Trophoblast cell (in vitro differentiated cells and primary cell): ENCODE data around the gene IFI35.

ENCODE experiments used
- DNase-seq, 2 donors: peaks; one replicate each; pipeline ENCODE4 v3.0.0-alpha.2; 2016
- H2AFZ ChIP-seq: 2 replicates; pipeline ENCODE4 v1.6.1; 2013; ENCODE audit warnings: low read length, moderate library complexity, mild to moderate bottlenecking; ENCODE audit not compliant: insufficient read depth, poor library complexity
- H2AK5ac ChIP-seq: 2 replicates; pipeline ENCODE4 v1.6.1; 2013; ENCODE audit warnings: mild to moderate bottlenecking, low read length
- H2BK120ac ChIP-seq: 2 replicates; pipeline ENCODE4 v1.6.1; 2013; ENCODE audit warnings: low read length, mild to moderate bottlenecking, moderate library complexity; ENCODE audit not compliant: insufficient read depth, poor library complexity
- H2BK12ac ChIP-seq: 2 replicates; pipeline ENCODE4 v1.6.1; 2013; ENCODE audit warnings: mild to moderate bottlenecking, low read length, moderate library complexity
- H2BK5ac ChIP-seq: 2 replicates; pipeline ENCODE4 v1.6.1; 2013; ENCODE audit warnings: low read length, low read depth, moderate library complexity, mild to moderate bottlenecking; ENCODE audit not compliant: poor library complexity
- H3K14ac ChIP-seq: 2 replicates; pipeline ENCODE4 v1.6.1; 2013; ENCODE audit warnings: mild to moderate bottlenecking, low read length
- H3K18ac ChIP-seq: 2 replicates; pipeline ENCODE4 v1.6.1; 2013; ENCODE audit warnings: mild to moderate bottlenecking, low read length
- H3K23ac ChIP-seq: 2 replicates; pipeline ENCODE4 v1.6.1; 2013; ENCODE audit warnings: low read length
- H3K27ac ChIP-seq: 2 replicates; pipeline ENCODE4 v1.5.1; 2013; ENCODE audit warnings: low read depth, mild to moderate bottlenecking, inconsistent platforms, low read length, moderate library complexity
- H3K27me3 ChIP-seq: 2 replicates; pipeline ENCODE4 v1.6.1; 2013; ENCODE audit warnings: inconsistent platforms, mild to moderate bottlenecking, low read length, moderate library complexity; ENCODE audit not compliant: insufficient read depth
- H3K36me3 ChIP-seq, 2 experiments: 1 replicate in 1 of 2; 2 replicates in 1 of 2; pipeline ENCODE4 v1.6.1; 2013; ENCODE audit warnings: low read length in 2 of 2, mild to moderate bottlenecking in 2 of 2, moderate library complexity in 1 of 2; ENCODE audit not compliant: insufficient read depth in 2 of 2, control insufficient read depth in 1 of 2
- H3K4ac ChIP-seq: 2 replicates; pipeline ENCODE4 v1.6.1; 2013; ENCODE audit warnings: low read depth, mild to moderate bottlenecking, low read length, moderate library complexity
- H3K4me1 ChIP-seq, 2 experiments: 1 replicate in 1 of 2; 2 replicates in 1 of 2; pipeline ENCODE4 v1.6.1; 2013; ENCODE audit warnings: low read length in 2 of 2, mild to moderate bottlenecking in 2 of 2, moderate library complexity in 1 of 2; ENCODE audit not compliant: insufficient read depth in 2 of 2, control insufficient read depth in 1 of 2
- H3K4me2 ChIP-seq: 2 replicates; pipeline ENCODE4 v1.6.1; 2013; ENCODE audit warnings: inconsistent platforms, mild to moderate bottlenecking, low read length, moderate library complexity
- H3K4me3 ChIP-seq: 2 replicates; pipeline ENCODE4 v1.5.1; 2013; ENCODE audit warnings: mild to moderate bottlenecking, low read depth, low read length, inconsistent platforms
- H3K79me1 ChIP-seq: one replicate; pipeline ENCODE4 v1.6.1; 2013; ENCODE audit warnings: low read length
- H3K79me2 ChIP-seq: 2 replicates; pipeline ENCODE4 v1.6.1; 2013; ENCODE audit warnings: low read length, mild to moderate bottlenecking; ENCODE audit not compliant: control insufficient read depth, insufficient read depth, poor library complexity
- H3K9ac ChIP-seq: 2 replicates; pipeline ENCODE4 v1.6.1; 2013; ENCODE audit warnings: mild to moderate bottlenecking, low read length
- H3K9me3 ChIP-seq: 2 replicates; pipeline ENCODE4 v1.6.1; 2013; ENCODE audit warnings: low read depth, mild to moderate bottlenecking, control low read depth, inconsistent platforms, low read length; ENCODE audit not compliant: insufficient read depth
- H4K12ac ChIP-seq: 2 replicates; pipeline ENCODE4 v1.6.1; 2013; ENCODE audit warnings: low read depth, mild to moderate bottlenecking, low read length, moderate library complexity
- H4K8ac ChIP-seq: 2 replicates; pipeline ENCODE4 v1.6.1; 2013; ENCODE audit warnings: low read depth, mild to moderate bottlenecking, low read length, moderate library complexity
- H4K91ac ChIP-seq: one replicate; pipeline ENCODE4 v1.6.1; 2013; ENCODE audit warnings: low read depth, mild to moderate bottlenecking, low read length, moderate library complexity
- WGBS: extraction: QIAGEN DNeasy Blood & Tissue Kit; methylation state at CpG from one replicate; pipeline ENCODE4 v1.1.7; 2013; ENCODE audit warnings: missing lambda C conversion rate; ENCODE audit not compliant: insufficient read length, insufficient coverage; ENCODE audit errors: extremely low coverage; 5-methylcytosine and 5-hydroxymethylcytosine counted together

The IFI35 gene

GRCh38 chr17:43033948-43034881 lies 27.6 kb downstream of the IFI35 start:
- no peaks in the 10 kb centered on the region for H3K27me3 ChIP-seq
- H4K12ac ChIP-seq, result no peak overlapping the region
- H4K91ac ChIP-seq, result no peak overlapping the region
- H3K36me3 ChIP-seq, result no peaks in the 10 kb centered on the region
- no peak for DNase-seq
- H3K9ac ChIP-seq, result no peak overlapping the region
- peak overlapping the region; percentile 11 for H2AFZ ChIP-seq
- WGBS, result no CpG with 5 or more reads among the region's 12 CpGs
- no peaks in the 10 kb centered on the region for H3K9me3 ChIP-seq
- H2AK5ac ChIP-seq, result no peak overlapping the region
- no peak overlapping the region for H3K27ac ChIP-seq
- H3K14ac ChIP-seq, result no peak overlapping the region
- peak overlapping the region; percentile 5 for H2BK120ac ChIP-seq
- H3K4me3 ChIP-seq, result no peak overlapping the region
- H3K4me2 ChIP-seq, result peak overlapping the region; percentile 56
- H3K79me1 ChIP-seq, result no peaks in the 10 kb centered on the region
- no peak overlapping the region for H2BK5ac ChIP-seq
- H3K4ac ChIP-seq, result no peak overlapping the region
- peaks cover 8 to 12% of the 10 kb centered on the region in 2 experiments for H3K4me1 ChIP-seq
- H3K23ac ChIP-seq, result no peak overlapping the region
- no peak overlapping the region for H2BK12ac ChIP-seq
- H3K18ac ChIP-seq, result no peak overlapping the region
- H4K8ac ChIP-seq, result peak overlapping the region; percentile 57
- no peaks in the 10 kb centered on the region for H3K79me2 ChIP-seq

GRCh38 chr17:43034894-43035293 lies 28.3 kb downstream of the IFI35 start:
- WGBS, result no CpG with 5 or more reads among the region's 3 CpGs

GRCh38 chr17:43039646-43040045 lies 33.1 kb downstream of the IFI35 start:
- Histone ChIP-seq H4K8ac (no peak overlapping the region), H3K27me3 (no peaks in the 10 kb centered on the region), H3K79me1 (no peaks in the 10 kb centered on the region), H2BK5ac (no peak overlapping the region), H4K12ac (no peak overlapping the region), H4K91ac (no peak overlapping the region), H3K9ac (no peak overlapping the region), H3K36me3 (no peaks in the 10 kb centered on the region), H3K9me3 (no peaks in the 10 kb centered on the region), H2BK120ac (no peak overlapping the region), H3K14ac (no peak overlapping the region), H2AK5ac (no peak overlapping the region), H3K23ac (no peak overlapping the region), H2BK12ac (no peak overlapping the region), H3K27ac (no peak overlapping the region), H3K4ac (no peak overlapping the region), H3K4me3 (no peak overlapping the region), H3K4me1 (no peaks in the 10 kb centered on the region), H3K18ac (no peak overlapping the region), H3K4me2 (no peak overlapping the region), H3K79me2 (no peaks in the 10 kb centered on the region), H2AFZ (no peak overlapping the region)
- WGBS, result no CpG with 5 or more reads among the region's 2 CpGs
- no peak for DNase-seq

More at GRCh38 chr17:43034894-43035293, 28.3 kb downstream of the IFI35 start:
- Histone ChIP-seq H2BK5ac (no peak overlapping the region), H3K23ac (no peak overlapping the region), H3K27ac (no peak overlapping the region), H3K9ac (no peak overlapping the region), H3K9me3 (no peaks in the 10 kb centered on the region), H3K4me2 (no peak overlapping the region), H3K18ac (no peak overlapping the region), H3K27me3 (no peaks in the 10 kb centered on the region), H2AFZ (no peak overlapping the region), H2BK120ac (no peak overlapping the region), H3K79me1 (no peaks in the 10 kb centered on the region), H3K4ac (no peak overlapping the region), H2BK12ac (no peak overlapping the region), H3K4me1 (peaks cover 8 to 10% of the 10 kb centered on the region in 2 experiments), H3K36me3 (no peaks in the 10 kb centered on the region), H3K79me2 (no peaks in the 10 kb centered on the region), H3K4me3 (no peak overlapping the region), H4K91ac (no peak overlapping the region), H2AK5ac (no peak overlapping the region), H3K14ac (no peak overlapping the region), H4K8ac (no peak overlapping the region), H4K12ac (no peak overlapping the region)
- DNase-seq, result no peak

GRCh38 chr17:43040655-43041054 lies 34.1 kb downstream of the IFI35 start:
- Histone ChIP-seq H4K12ac (no peak overlapping the region), H3K18ac (no peak overlapping the region), H3K4ac (no peak overlapping the region), H2BK120ac (no peak overlapping the region), H2BK12ac (no peak overlapping the region), H3K14ac (no peak overlapping the region), H3K4me1 (no peaks in the 10 kb centered on the region), H4K8ac (no peak overlapping the region), H3K9ac (no peak overlapping the region), H3K4me3 (no peak overlapping the region), H3K79me1 (no peaks in the 10 kb centered on the region), H3K23ac (no peak overlapping the region), H3K4me2 (no peak overlapping the region), H3K27ac (no peak overlapping the region), H4K91ac (no peak overlapping the region), H3K27me3 (no peaks in the 10 kb centered on the region), H2BK5ac (no peak overlapping the region), H2AK5ac (no peak overlapping the region), H3K36me3 (no peaks in the 10 kb centered on the region), H3K9me3 (no peaks in the 10 kb centered on the region), H3K79me2 (no peaks in the 10 kb centered on the region), H2AFZ (no peak overlapping the region)
- no CpG with 5 or more reads among the region's 2 CpGs for WGBS
- DNase-seq, result no peak
